IMR-90 (cell line): ENCODE measurements around the gene BTBD1. TPM values are rescaled to one million over a fixed set of nuclear protein-coding genes. Genes with fewer than 3 reads are reported as not detected.
A peak's percentile ranks its signal among the peaks of the same experiment; 100 is the strongest.

Source experiments
- ATAC-seq: fragments of 200-7000 bp; cut with Tn5 transposase; 2 replicates; pipeline ENCODE4 v1.9.1; 2020; ENCODE audit warnings: low read depth, mild to moderate bottlenecking, moderate library complexity
- BruUV-seq: library from RNA; stranded (reverse); fragments of 400-500 nt; replicated peaks from 2 replicates; lab custom pipeline; 2021; lab: Mats Ljungman, UMichigan
- CTCF ChIA-PET: fragments of 300-600 bp; formaldehyde crosslinking; extraction: SDS; loops from one replicate; lab custom pipeline; 2021; ENCODE audit warnings: antibody characterized with exemption; lab: Yijun Ruan, JAX
- POLR2A ChIA-PET: fragments of 300-600 bp; sonication (Branson Sonifier 250); formaldehyde crosslinking; loops from one replicate; lab custom pipeline; 2022; ENCODE audit warnings: antibody characterized with exemption; ENCODE audit not compliant: unreplicated experiment; lab: Charles Lee
- DNase-seq: peaks from one replicate; pipeline ENCODE4 v3.0.0; 2013
- H2AFZ ChIP-seq: replicated peaks from 2 replicates; pipeline ENCODE3; 2013; ENCODE audit warnings: low read length, mild to moderate bottlenecking; ENCODE audit not compliant: poor library complexity
- H2AK5ac ChIP-seq: 2 replicates; pipeline ENCODE4 v1.6.1; 2013; ENCODE audit warnings: low read depth, low read length, inconsistent platforms
- H2AK9ac ChIP-seq: replicated peaks from 2 replicates; pipeline ENCODE3; 2013; ENCODE audit warnings: mild to moderate bottlenecking, low read depth, low read length, moderate library complexity; ENCODE audit not compliant: poor library complexity
- H2BK120ac ChIP-seq: 2 replicates; pipeline ENCODE4 v1.6.1; 2013; ENCODE audit warnings: low read depth, low read length, inconsistent platforms
- H2BK15ac ChIP-seq: 3 replicates; pipeline ENCODE4 v1.6.1; 2013; ENCODE audit warnings: low read depth, low read length, inconsistent platforms
- H2BK20ac ChIP-seq: 2 replicates; pipeline ENCODE4 v1.6.1; 2013; ENCODE audit warnings: low read depth, mild to moderate bottlenecking, inconsistent platforms, low read length, moderate library complexity
- H2BK5ac ChIP-seq: 2 replicates; pipeline ENCODE4 v1.6.1; 2013; ENCODE audit warnings: mild to moderate bottlenecking, low read depth, low read length, inconsistent platforms; ENCODE audit not compliant: poor library complexity, severe bottlenecking
- H3K14ac ChIP-seq: replicated peaks from 2 replicates; pipeline ENCODE4 v1.6.1; 2013; ENCODE audit warnings: low read depth, low read length, inconsistent platforms
- H3K18ac ChIP-seq: 2 replicates; pipeline ENCODE4 v1.6.1; 2013; ENCODE audit warnings: low read depth, low read length, control low read depth
- H3K23ac ChIP-seq: 2 replicates; pipeline ENCODE4 v1.6.1; 2013; ENCODE audit warnings: low read depth, low read length, inconsistent platforms
- H3K27ac ChIP-seq: 2 replicates; pipeline ENCODE4 v1.5.1; 2013; ENCODE audit warnings: mild to moderate bottlenecking, control low read depth, low read length; ENCODE audit not compliant: insufficient read depth
- H3K27me3 ChIP-seq: 2 replicates; pipeline ENCODE4 v1.6.1; 2013; ENCODE audit warnings: low read length; ENCODE audit not compliant: control insufficient read depth, insufficient read depth
- H3K36me3 ChIP-seq: 2 replicates; pipeline ENCODE4 v1.6.1; 2013; ENCODE audit warnings: low read length, mixed read lengths; ENCODE audit not compliant: control insufficient read depth, insufficient read depth
- H3K4ac ChIP-seq: 2 replicates; pipeline ENCODE4 v1.6.1; 2013; ENCODE audit warnings: low read depth, low read length, inconsistent platforms
- H3K4me1 ChIP-seq: 2 replicates; pipeline ENCODE4 v1.6.1; 2013; ENCODE audit warnings: low read length, mixed read lengths; ENCODE audit not compliant: control insufficient read depth, insufficient read depth
- H3K4me2 ChIP-seq: 2 replicates; pipeline ENCODE4 v1.6.1; 2013; ENCODE audit warnings: low read depth, mild to moderate bottlenecking, control low read depth, low read length, moderate library complexity
- H3K4me3 ChIP-seq: 2 replicates; pipeline ENCODE4 v1.5.1; 2013; ENCODE audit warnings: low read depth, mild to moderate bottlenecking, control low read depth, low read length, moderate library complexity; ENCODE audit not compliant: insufficient read depth
- H3K56ac ChIP-seq: 2 replicates; pipeline ENCODE4 v1.6.1; 2013; ENCODE audit warnings: low read length, inconsistent platforms; ENCODE audit not compliant: insufficient read depth; ENCODE audit errors: extremely low read depth
- H3K79me1 ChIP-seq, 2 experiments: 2 replicates each; pipeline ENCODE4 v1.6.1; 2013; ENCODE audit warnings: low read length in 2 of 2, inconsistent platforms in 1 of 2, low read depth in 1 of 2
- H3K9ac ChIP-seq: 2 replicates; pipeline ENCODE4 v1.6.1; 2013; ENCODE audit warnings: low read depth, low read length, control low read depth
- H3K9me1 ChIP-seq: 2 replicates; pipeline ENCODE4 v1.6.1; 2013; ENCODE audit warnings: low read length, inconsistent platforms; ENCODE audit not compliant: insufficient read depth
- H3K9me3 ChIP-seq: 2 replicates; pipeline ENCODE4 v1.6.1; 2013; ENCODE audit warnings: low read length; ENCODE audit not compliant: control insufficient read depth, insufficient read depth
- H4K20me1 ChIP-seq: 2 replicates; pipeline ENCODE4 v1.6.1; 2013; ENCODE audit warnings: low read length, inconsistent platforms; ENCODE audit not compliant: insufficient read depth
- H4K5ac ChIP-seq: 2 replicates; pipeline ENCODE4 v1.6.1; 2013; ENCODE audit warnings: mild to moderate bottlenecking, low read depth, low read length, control low read depth
- H4K8ac ChIP-seq, 2 experiments: 2 replicates each; pipeline ENCODE4 v1.6.1; 2013; ENCODE audit warnings: low read depth in 2 of 2, low read length in 2 of 2, control low read depth in 1 of 2, inconsistent platforms in 1 of 2
- H4K91ac ChIP-seq: 2 replicates; pipeline ENCODE4 v1.6.1; 2013; ENCODE audit warnings: low read depth, low read length, inconsistent platforms; ENCODE audit not compliant: insufficient read depth
- CEBPB ChIP-seq: IDR thresholded peaks from 2 replicates; pipeline ENCODE4 v1.6.1; 2012; ENCODE audit warnings: low read depth, low read length, improper control_type of control experiment
- CTCF ChIP-seq: conservative IDR thresholded peaks from 2 replicates; pipeline ENCODE4 v1.5.1; 2012; ENCODE audit warnings: mild to moderate bottlenecking, low read depth, low read length, improper control_type of control experiment
- FOS ChIP-seq: fragments of 150-350 bp; IDR thresholded peaks from 2 replicates; pipeline ENCODE4 v1.6.1; 2016; ENCODE audit warnings: low read depth, low read length
- MXI1 ChIP-seq: IDR thresholded peaks from 2 replicates; pipeline ENCODE4 v1.6.1; 2012; ENCODE audit warnings: low read depth, mild to moderate bottlenecking, low read length, moderate library complexity, borderline replicate concordance
- RFX5 ChIP-seq: IDR thresholded peaks from 2 replicates; pipeline ENCODE4 v1.8.0; 2012; ENCODE audit warnings: low read depth, mild to moderate bottlenecking, low read length, moderate library complexity
- WGBS, 2 experiments: methylation state at CpG; one replicate each; pipeline versions ENCODE4 v1.1.5 to v1.1.7; 2013; ENCODE audit warnings: missing lambda C conversion rate in 2 of 2; ENCODE audit not compliant: insufficient read length in 1 of 2; ENCODE audit errors: extremely low coverage in 2 of 2; 5-methylcytosine and 5-hydroxymethylcytosine counted together
- dilution Hi-C: fragments of 300-500 bp; cut with HindIII; formaldehyde crosslinking; loops from one replicate; pipeline ENCODE4 v1.14.3; 2018; ENCODE audit warnings: low sequenced_read_pairs; ENCODE audit not compliant: unreplicated experiment
- in situ Hi-C: fragments of 300-500 bp; cut with MboI; formaldehyde crosslinking; loops from 3 replicates; pipeline ENCODE4 v1.14.3; 2019; ENCODE audit warnings: low sequenced_read_pairs, inconsistent platforms, mixed read lengths
- intact Hi-C: fragments of 100-400 bp; cut with micrococcal nuclease; formaldehyde crosslinking; loops from 2 replicates; pipeline ENCODE4 v1.10.0; 2022
- polyA plus RNA-seq, 3 experiments: library from polyadenylated mRNA; depleted of rRNA; stranded (reverse); fragments of >200 nt; gene quantifications; 2 replicates each; pipeline ENCODE4 v1.2.3, GENCODE V29; 2012; ENCODE audit warnings: low replicate concordance in 1 of 3
- total RNA-seq: library from RNA; depleted of rRNA; stranded (reverse); fragments of >200 nt; gene quantifications from 2 replicates; pipeline ENCODE4 v1.2.3, GENCODE V29; 2012

Gene BTBD1
- total and polyA plus RNA-seq, 2 of the 4 experiments (the other 2 are of a cell fraction) = 39.3 to 78.7 TPM

GRCh38 chr15:83112233-83112955, 45.3 kb upstream of the BTBD1 start (continued):
- TF ChIP-seq RFX5 = 0 out of 2 replicates have a peak, but pooled peaks have one; percentile 1
- 0 out of 2 replicates have a peak, but pooled peaks have one; percentile 18 for TF ChIP-seq MXI1

- no peak overlapping the region for H3K4me3 ChIP-seq
These were observed 44.1 kb upstream of the BTBD1 start for GRCh38 chr15:83111149-83111548.

More at GRCh38 chr15:83111149-83111548, 44.1 kb upstream of the BTBD1 start:
- in situ Hi-C loops (no loop called here), dilution Hi-C loops (no loop called here), intact Hi-C loops (no loop called here)
- Histone ChIP-seq H3K23ac (no peak overlapping the region), H4K5ac (no peak overlapping the region), H3K56ac (no peak overlapping the region), H2BK20ac (no peak overlapping the region), H3K27me3 (no peaks in the 10 kb centered on the region), H2BK15ac (peak overlapping the region; percentile 90; the same call in 1 of the 3 replicates), H3K4me2 (no peak overlapping the region), H4K8ac (0 out of 4 replicates have a peak overlapping the region, but pooled peaks of 1 of the 2 experiments have one; percentile 65), H2AFZ (no peak overlapping the region), H3K14ac (no peak overlapping the region), H4K20me1 (peaks cover 3% of the 10 kb centered on the region; the same call in 1 of the 2 replicates), H3K9me3 (no peaks in the 10 kb centered on the region), H3K4me1 (peaks cover 18% of the 10 kb centered on the region), H3K18ac (no peak overlapping the region), H2BK120ac (no peak overlapping the region), H2AK5ac (no peak overlapping the region; the same call in 1 of the 2 replicates), H2BK5ac (peak overlapping the region; percentile 22), H3K27ac (no peak overlapping the region), H3K79me1 (peaks cover 8 to 44% of the 10 kb centered on the region in 2 experiments; a peak in 3 of 4 replicates), H2AK9ac (peak overlapping the region; percentile 44), H3K9me1 (peaks cover 35% of the 10 kb centered on the region), H3K36me3 (no peaks in the 10 kb centered on the region; the same call in 1 of the 2 replicates), H4K91ac (0 out of 2 replicates have a peak overlapping the region, but pooled peaks have one; percentile 84), H3K9ac (no peak overlapping the region), H3K4ac (no peak overlapping the region)
- ChIA-PET CTCF (no interaction called here), POLR2A (no interaction called here)
- no peak for ATAC-seq
- 94 to 100% methylated on average over 1 to 2 of the region's 3 CpGs for WGBS, 2 experiments
- TF ChIP-seq CTCF (no peak), CEBPB (no peak), FOS (no peak), MXI1 (no peak)
- BruUV-seq = no TSS peak
- DNase-seq = no peak
